HepG2 (cell line): ENCODE results near the gene KATNBL1. TPM values are rescaled to one million over a fixed set of nuclear protein-coding genes. Genes with fewer than 3 reads are reported as not detected.

Source experiments
- AGO2 ChIP-seq: fragments of 200-400 bp; formaldehyde crosslinking; optimal IDR thresholded peaks from 2 replicates; pipeline ENCODE3; 2017; ENCODE audit warnings: mild to moderate bottlenecking, low read depth, low read length, moderate library complexity
- HIVEP1 ChIP-seq: sonication (generic); formaldehyde crosslinking; IDR thresholded peaks from 2 replicates; pipeline ENCODE4 v1.4.0; 2020; ENCODE audit warnings: mild to moderate bottlenecking, missing genetic modification reagents
- IRX3 ChIP-seq: sonication (generic); formaldehyde crosslinking; IDR thresholded peaks from 2 replicates; pipeline ENCODE4 v1.8.1; 2023; ENCODE audit warnings: mild to moderate bottlenecking, low read depth, missing genetic modification reagents, borderline replicate concordance
- PCBP1 ChIP-seq: fragments of 200-400 bp; formaldehyde crosslinking; IDR thresholded peaks from 2 replicates; pipeline ENCODE4 v1.6.1; 2017; ENCODE audit warnings: mild to moderate bottlenecking, low read depth, low read length, borderline replicate concordance
- RBAK ChIP-seq: sonication (generic); formaldehyde crosslinking; IDR thresholded peaks from 2 replicates; pipeline ENCODE4 v1.5.1; 2020; ENCODE audit warnings: mild to moderate bottlenecking, missing genetic modification reagents
- RFX1 ChIP-seq: fragments of 450-650 bp; IDR thresholded peaks from 2 replicates; pipeline ENCODE4 v1.6.1; 2017
- SP2 ChIP-seq: sonication (generic); formaldehyde crosslinking; IDR thresholded peaks from 2 replicates; pipeline ENCODE4 v1.5.1; 2020; ENCODE audit warnings: mild to moderate bottlenecking, missing genetic modification reagents
- ZNF138 ChIP-seq: sonication (generic); formaldehyde crosslinking; IDR thresholded peaks from 2 replicates; pipeline ENCODE4 v1.5.0; 2020; ENCODE audit warnings: mild to moderate bottlenecking, low read depth, missing genetic modification reagents
- ZNF274 ChIP-seq: sonication (generic); formaldehyde crosslinking; IDR thresholded peaks from 2 replicates; pipeline ENCODE4 v1.5.1; 2020; ENCODE audit warnings: mild to moderate bottlenecking, missing genetic modification reagents
- ZNF605 ChIP-seq: sonication (generic); formaldehyde crosslinking; IDR thresholded peaks from 2 replicates; pipeline ENCODE4 v1.8.0; 2022; ENCODE audit warnings: mild to moderate bottlenecking, missing genetic modification reagents
- polyA plus RNA-seq, 8 experiments: library from polyadenylated mRNA; depleted of rRNA in 3 of 8; stranded (reverse) in 7 of 8; unstranded in 1 of 8; fragments of >200 nt; fragmentation: Illumina TruSeq in 4 of 8; extraction: Trizol in 4 of 8; gene quantifications; 2 replicates each; pipeline versions ENCODE4 v1.2.1 to v1.2.3, GENCODE V29; 2011 to 2016; ENCODE audit warnings: low read depth in 4 of 8, missing spikeins in 1 of 8, mixed read lengths in 1 of 8; ENCODE audit not compliant: insufficient read depth in 1 of 8
- total RNA-seq, 5 experiments: library from RNA; depleted of rRNA; stranded (reverse); fragments of >200 nt; fragmentation: Illumina TruSeq; extraction: Trizol; gene quantifications; 2 replicates each; pipeline ENCODE4 v1.2.3, GENCODE V29; 2016; ENCODE audit warnings: low read depth in 1 of 5
- TF ChIP-seq, protein P1 (sequence below): IDR thresholded peaks from 2 replicates; pipeline ENCODE4 v1.6.1; 2016; ENCODE audit warnings: missing biosample characterization, missing genetic modification reagents, low read depth
- TF ChIP-seq, protein P2 (sequence below): sonication (generic); formaldehyde crosslinking; IDR thresholded peaks from 2 replicates; pipeline ENCODE4 v1.4.0; 2020; ENCODE audit warnings: missing genetic modification reagents
- TF ChIP-seq, protein P3 (sequence below): sonication (generic); formaldehyde crosslinking; IDR thresholded peaks from 2 replicates; pipeline ENCODE4 v1.4.0; 2020; ENCODE audit warnings: missing genetic modification reagents
- TF ChIP-seq, protein P4 (sequence below): IDR thresholded peaks from 2 replicates; pipeline ENCODE4 v1.6.1; 2016; ENCODE audit warnings: low read depth
- TF ChIP-seq, protein P5 (sequence below): sonication (generic); formaldehyde crosslinking; IDR thresholded peaks from 2 replicates; pipeline ENCODE4 v1.4.0; 2020; ENCODE audit warnings: missing genetic modification reagents

KATNBL1 gene
- total and polyA plus RNA-seq, 2 of the 13 experiments (the other 11 are each of a cell fraction or from before 2014, with no cell fraction given) = 23.4 to 42.8 TPM

DNA sequence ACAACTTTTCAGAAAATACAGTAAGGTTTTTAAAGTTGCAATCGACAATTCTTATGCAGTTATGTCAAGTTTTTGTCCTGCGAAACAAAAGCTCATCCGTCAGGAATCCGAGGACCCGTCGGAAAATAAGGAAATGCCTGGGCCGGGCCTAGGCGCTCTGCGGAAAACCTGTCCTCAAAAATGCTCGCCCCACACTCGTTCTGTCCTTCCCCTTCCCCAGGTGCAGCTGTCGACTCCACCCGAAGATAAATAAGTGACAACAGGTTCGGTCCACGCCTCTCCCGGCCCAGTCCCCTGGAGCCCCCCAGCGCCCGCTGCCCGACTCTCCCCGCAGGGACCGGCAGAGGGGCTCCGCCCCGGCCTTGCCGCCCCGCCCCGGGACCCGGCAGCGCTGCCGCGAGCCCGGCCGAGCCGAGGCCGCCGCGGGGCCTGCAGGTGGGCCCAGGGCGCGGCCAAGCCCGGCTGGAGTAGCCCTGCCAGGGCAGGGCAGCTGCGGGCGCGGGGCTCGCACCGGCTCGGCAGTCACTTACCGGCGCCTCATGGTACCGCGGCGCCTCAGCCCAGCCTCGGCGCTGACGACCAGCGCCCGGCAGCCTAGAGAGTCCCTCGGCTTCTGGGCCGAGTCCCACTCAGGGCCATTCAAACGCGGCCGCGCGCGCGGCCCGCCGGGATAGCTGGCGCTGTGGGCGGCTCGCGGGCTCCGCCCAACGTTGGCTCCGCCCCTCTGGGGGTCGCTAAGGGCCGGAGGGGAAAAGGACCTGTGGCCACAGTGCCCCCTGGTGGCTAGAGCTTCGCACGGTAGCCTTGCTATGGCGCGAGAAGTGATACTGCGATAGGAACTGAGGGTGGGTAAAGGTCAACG lies at the start of gene KATNBL1 (continued):
- TF ChIP-seq ZNF274 (CRISPR knock-in tag) (peak; percentile 66; the same call in 1 of the 2 replicates), RFX1 (no peak), IRX3 (CRISPR knock-in tag) (no peak; the same call in 1 of the 2 replicates), SP2 (CRISPR knock-in tag) (no peak), HIVEP1 (CRISPR knock-in tag) (no peak), RBAK (CRISPR knock-in tag) (no peak), ZNF138 (CRISPR knock-in tag) (0 out of 2 replicates have a peak, but pooled peaks have one; percentile 48), PCBP1 (no peak), AGO2 (peak; percentile 40), ZNF605 (CRISPR knock-in tag) (no peak)
- TF ChIP-seq, protein P1, sequence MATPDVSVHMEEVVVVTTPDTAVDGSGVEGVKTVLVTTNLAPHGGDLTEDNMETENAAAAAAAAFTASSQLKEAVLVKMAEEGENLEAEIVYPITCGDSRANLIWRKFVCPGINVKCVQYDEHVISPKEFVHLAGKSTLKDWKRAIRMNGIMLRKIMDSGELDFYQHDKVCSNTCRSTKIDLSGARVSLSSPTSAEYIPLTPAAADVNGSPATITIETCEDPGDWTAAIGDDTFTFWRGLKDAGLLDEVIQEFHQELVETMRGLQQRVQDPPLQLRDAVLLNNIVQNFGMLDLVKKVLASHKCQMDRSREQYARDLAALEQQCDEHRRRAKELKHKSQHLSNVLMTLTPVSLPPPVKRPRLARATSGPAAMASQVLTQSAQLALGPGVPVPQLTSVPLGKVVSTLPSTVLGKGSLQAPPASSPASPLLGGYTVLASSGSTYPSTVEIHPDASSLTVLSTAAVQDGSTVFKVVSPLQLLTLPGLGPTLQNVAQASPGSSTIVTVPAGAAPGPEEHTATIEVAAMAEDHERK = no peak
- TF ChIP-seq, protein P2, sequence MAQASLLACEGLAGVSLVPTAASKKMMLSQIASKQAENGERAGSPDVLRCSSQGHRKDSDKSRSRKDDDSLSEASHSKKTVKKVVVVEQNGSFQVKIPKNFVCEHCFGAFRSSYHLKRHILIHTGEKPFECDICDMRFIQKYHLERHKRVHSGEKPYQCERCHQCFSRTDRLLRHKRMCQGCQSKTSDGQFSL (CRISPR knock-in tag) = no peak
- TF ChIP-seq, protein P3, sequence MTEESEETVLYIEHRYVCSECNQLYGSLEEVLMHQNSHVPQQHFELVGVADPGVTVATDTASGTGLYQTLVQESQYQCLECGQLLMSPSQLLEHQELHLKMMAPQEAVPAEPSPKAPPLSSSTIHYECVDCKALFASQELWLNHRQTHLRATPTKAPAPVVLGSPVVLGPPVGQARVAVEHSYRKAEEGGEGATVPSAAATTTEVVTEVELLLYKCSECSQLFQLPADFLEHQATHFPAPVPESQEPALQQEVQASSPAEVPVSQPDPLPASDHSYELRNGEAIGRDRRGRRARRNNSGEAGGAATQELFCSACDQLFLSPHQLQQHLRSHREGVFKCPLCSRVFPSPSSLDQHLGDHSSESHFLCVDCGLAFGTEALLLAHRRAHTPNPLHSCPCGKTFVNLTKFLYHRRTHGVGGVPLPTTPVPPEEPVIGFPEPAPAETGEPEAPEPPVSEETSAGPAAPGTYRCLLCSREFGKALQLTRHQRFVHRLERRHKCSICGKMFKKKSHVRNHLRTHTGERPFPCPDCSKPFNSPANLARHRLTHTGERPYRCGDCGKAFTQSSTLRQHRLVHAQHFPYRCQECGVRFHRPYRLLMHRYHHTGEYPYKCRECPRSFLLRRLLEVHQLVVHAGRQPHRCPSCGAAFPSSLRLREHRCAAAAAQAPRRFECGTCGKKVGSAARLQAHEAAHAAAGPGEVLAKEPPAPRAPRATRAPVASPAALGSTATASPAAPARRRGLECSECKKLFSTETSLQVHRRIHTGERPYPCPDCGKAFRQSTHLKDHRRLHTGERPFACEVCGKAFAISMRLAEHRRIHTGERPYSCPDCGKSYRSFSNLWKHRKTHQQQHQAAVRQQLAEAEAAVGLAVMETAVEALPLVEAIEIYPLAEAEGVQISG (CRISPR knock-in tag) = peak; percentile 98
- TF ChIP-seq, protein P4, sequence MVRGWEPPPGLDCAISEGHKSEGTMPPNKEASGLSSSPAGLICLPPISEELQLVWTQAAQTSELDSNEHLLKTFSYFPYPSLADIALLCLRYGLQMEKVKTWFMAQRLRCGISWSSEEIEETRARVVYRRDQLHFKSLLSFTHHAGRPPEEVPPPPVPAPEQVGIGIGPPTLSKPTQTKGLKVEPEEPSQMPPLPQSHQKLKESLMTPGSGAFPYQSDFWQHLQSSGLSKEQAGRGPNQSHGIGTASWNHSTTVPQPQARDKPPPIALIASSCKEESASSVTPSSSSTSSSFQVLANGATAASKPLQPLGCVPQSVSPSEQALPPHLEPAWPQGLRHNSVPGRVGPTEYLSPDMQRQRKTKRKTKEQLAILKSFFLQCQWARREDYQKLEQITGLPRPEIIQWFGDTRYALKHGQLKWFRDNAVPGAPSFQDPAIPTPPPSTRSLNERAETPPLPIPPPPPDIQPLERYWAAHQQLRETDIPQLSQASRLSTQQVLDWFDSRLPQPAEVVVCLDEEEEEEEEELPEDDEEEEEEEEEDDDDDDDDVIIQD (CRISPR knock-in tag) = peak; percentile 53; the same call in 1 of the 2 replicates
- TF ChIP-seq, protein P5, sequence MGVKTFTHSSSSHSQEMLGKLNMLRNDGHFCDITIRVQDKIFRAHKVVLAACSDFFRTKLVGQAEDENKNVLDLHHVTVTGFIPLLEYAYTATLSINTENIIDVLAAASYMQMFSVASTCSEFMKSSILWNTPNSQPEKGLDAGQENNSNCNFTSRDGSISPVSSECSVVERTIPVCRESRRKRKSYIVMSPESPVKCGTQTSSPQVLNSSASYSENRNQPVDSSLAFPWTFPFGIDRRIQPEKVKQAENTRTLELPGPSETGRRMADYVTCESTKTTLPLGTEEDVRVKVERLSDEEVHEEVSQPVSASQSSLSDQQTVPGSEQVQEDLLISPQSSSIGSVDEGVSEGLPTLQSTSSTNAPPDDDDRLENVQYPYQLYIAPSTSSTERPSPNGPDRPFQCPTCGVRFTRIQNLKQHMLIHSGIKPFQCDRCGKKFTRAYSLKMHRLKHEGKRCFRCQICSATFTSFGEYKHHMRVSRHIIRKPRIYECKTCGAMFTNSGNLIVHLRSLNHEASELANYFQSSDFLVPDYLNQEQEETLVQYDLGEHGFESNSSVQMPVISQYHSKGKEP = no peak
